Activated CD8-positive, alpha-beta memory T cell treated with anti-CD3 and anti-CD28 coated beads for 24 hours (primary cell): ENCODE measurements around the gene OVCH1.
"Not testable (repeated sequence)": the region's sequence is repeated elsewhere in the genome, so short reads cannot be mapped to it uniquely, and the experiment has no call there.

Source experiments
- DNase-seq: peaks from one replicate; pipeline ENCODE4 v3.0.0-alpha.2; 2020

The OVCH1 gene

GRCh38 chr12:29486972-29487371 lies 10.5 kb downstream of the OVCH1 start:
- DNase-seq: no peak

- no peak for DNase-seq
Measured at GRCh38 chr12:29463198-29463597, 34.3 kb downstream of the OVCH1 start.

GRCh38 chr12:29460082-29460481 lies 37.4 kb downstream of the OVCH1 start:
- no peak for DNase-seq

- DNase-seq: no peak
Measured at GRCh38 chr12:29455087-29455486, 42.4 kb downstream of the OVCH1 start.

- no peak for DNase-seq
Measured at GRCh38 chr12:29451888-29452287, 45.6 kb downstream of the OVCH1 start.

- no peak for DNase-seq
Measured at GRCh38 chr12:29448157-29448556, 49.3 kb downstream of the OVCH1 start.

GRCh38 chr12:29447285-29447975 lies 50.1 kb downstream of the OVCH1 start:
- no peak for DNase-seq

GRCh38 chr12:29439506-29439905 lies 58.0 kb downstream of the OVCH1 start:
- DNase-seq: no peak

GRCh38 chr12:29438752-29439408 lies 58.6 kb downstream of the OVCH1 start:
- DNase-seq: no peak

GRCh38 chr12:29437575-29437974 lies 59.9 kb downstream of the OVCH1 start:
- no peak for DNase-seq

- DNase-seq: not testable (repeated sequence)
Measured at GRCh38 chr12:29436815-29437214, 60.7 kb downstream of the OVCH1 start.

GRCh38 chr12:29431513-29431912 lies 66.0 kb downstream of the OVCH1 start:
- DNase-seq: no peak

- DNase-seq: no peak
Measured at GRCh38 chr12:29430716-29431044, 66.8 kb downstream of the OVCH1 start.

GRCh38 chr12:29429999-29430715 lies 67.3 kb downstream of the OVCH1 start:
- DNase-seq: no peak

- DNase-seq: no peak
Measured at GRCh38 chr12:29428633-29429032, 68.9 kb downstream of the OVCH1 start.

- no peak for DNase-seq
Measured at GRCh38 chr12:29427964-29428363, 69.5 kb downstream of the OVCH1 start.

GRCh38 chr12:29426498-29426897 lies 71.0 kb downstream of the OVCH1 start:
- DNase-seq: no peak

GRCh38 chr12:29425722-29426121 lies 71.8 kb downstream of the OVCH1 start:
- no peak for DNase-seq

- no peak for DNase-seq
Measured at GRCh38 chr12:29416748-29417147, 80.7 kb downstream of the OVCH1 start.

GRCh38 chr12:29415111-29415510 lies 82.4 kb downstream of the OVCH1 start:
- no peak for DNase-seq

- no peak for DNase-seq
Measured at GRCh38 chr12:29414368-29414767, 83.1 kb downstream of the OVCH1 start.

GRCh38 chr12:29405561-29405960 lies 91.9 kb downstream of the OVCH1 start:
- no peak for DNase-seq

- no peak for DNase-seq
Measured at GRCh38 chr12:29403991-29404390, 93.5 kb downstream of the OVCH1 start.

- DNase-seq: no peak
Measured at GRCh38 chr12:29402437-29402836, 95.0 kb downstream of the OVCH1 start.
